PFSK-1 (cell line): ENCODE data around the gene PANX2.

Source experiments
- FOXP2 ChIP-seq: optimal IDR thresholded peaks from 2 replicates; pipeline ENCODE3; 2011; ENCODE audit warnings: borderline replicate concordance, control low read depth, inconsistent platforms; ENCODE audit not compliant: insufficient read depth; ENCODE audit errors: extremely low read length, extremely low read depth
- POLR2AphosphoS5 ChIP-seq: IDR thresholded peaks from 2 replicates; pipeline ENCODE4 v1.6.1; 2012; ENCODE audit warnings: low read depth, mild to moderate bottlenecking, control low read depth, low read length, moderate library complexity
- REST ChIP-seq, 2 experiments: IDR thresholded peaks; 2 replicates each; pipeline versions ENCODE4 v1.6.1 to v1.8.0; 2011 to 2012; ENCODE audit warnings: low read depth in 2 of 2, low read length in 2 of 2, control low read depth in 1 of 2, inconsistent platforms in 1 of 2, mild to moderate bottlenecking in 1 of 2, moderate library complexity in 1 of 2; ENCODE audit not compliant: insufficient read depth in 1 of 2
- SIN3A ChIP-seq: IDR thresholded peaks from 2 replicates; pipeline ENCODE4 v1.6.1; 2012; ENCODE audit warnings: mild to moderate bottlenecking, low read length, moderate library complexity, borderline replicate concordance; ENCODE audit not compliant: insufficient read depth
- TAF1 ChIP-seq: IDR thresholded peaks from 2 replicates; pipeline ENCODE4 v1.6.1; 2012; ENCODE audit warnings: low read length, control low read depth, borderline replicate concordance; ENCODE audit not compliant: insufficient read depth

The PANX2 gene

GRCh38 chr22:50153056-50153755 is 17.3 kb upstream of the PANX2 start:
- TF ChIP-seq TAF1 (no peak), POLR2AphosphoS5 (no peak), REST (IDR thresholded peaks at IDR 0.05; ENCODE audit: insufficient read depth in 1 of 2, low read depth in 2 of 2, low read length in 2 of 2) (no peak), FOXP2 (no peak), SIN3A (no peak)

GRCh38 chr22:50153756-50154140 is 16.8 kb upstream of the PANX2 start:
- TF ChIP-seq REST (IDR thresholded peaks at IDR 0.05; ENCODE audit: insufficient read depth in 1 of 2, low read depth in 2 of 2, low read length in 2 of 2) (no peak), POLR2AphosphoS5 (no peak), FOXP2 (no peak), TAF1 (no peak), SIN3A (no peak)

GRCh38 chr22:50157709-50158375 is 12.7 kb upstream of the PANX2 start:
- no peak for TF ChIP-seq FOXP2
- TF ChIP-seq REST (IDR thresholded peaks at IDR 0.05; ENCODE audit: insufficient read depth in 1 of 2, low read depth in 2 of 2, low read length in 2 of 2) = no peak
- no peak for TF ChIP-seq TAF1

GRCh38 chr22:50160947-50161346 is 9.6 kb upstream of the PANX2 start:
- TF ChIP-seq FOXP2 (no peak), TAF1 (no peak), SIN3A (no peak), REST (IDR thresholded peaks at IDR 0.05; ENCODE audit: insufficient read depth in 1 of 2, low read depth in 2 of 2, low read length in 2 of 2) (no peak), POLR2AphosphoS5 (no peak)
